WTC11 (cell line): ENCODE measurements around the gene RPE. TPM values are rescaled to one million over a fixed set of nuclear protein-coding genes. Genes with fewer than 3 reads are reported as not detected.

ENCODE experiments used
- ATAC-seq: fragments of 200-7000 bp; cut with Tn5 transposase; 2 replicates; pipeline ENCODE4 v1.10.0; 2021; ENCODE audit warnings: mild to moderate bottlenecking, moderate library complexity
- CTCF ChIA-PET: fragments of 300-600 bp; sonication (Branson Sonifier 250); formaldehyde crosslinking; loops from one replicate; lab custom pipeline; 2021; ENCODE audit warnings: antibody characterized with exemption; lab: Charles Lee
- POLR2A ChIA-PET: fragments of 350-600 bp; sonication (Branson Sonifier 250); formaldehyde crosslinking; loops from one replicate; lab custom pipeline; 2021; ENCODE audit warnings: antibody characterized with exemption; lab: Charles Lee
- DNase-seq: peaks from one replicate; pipeline ENCODE4 v3.0.0; 2021; ENCODE audit warnings: low spot score
- H3K27ac Mint-ChIP-seq: 2 replicates; pipeline ENCODE4 v1.8.0; 2021; ENCODE audit warnings: mixed read lengths
- H3K27me3 Mint-ChIP-seq: 2 replicates; pipeline ENCODE4 v1.8.0; 2021; ENCODE audit warnings: low read depth, mild to moderate bottlenecking, moderate library complexity, mixed read lengths
- H3K36me3 Mint-ChIP-seq: 2 replicates; pipeline ENCODE4 v1.8.0; 2021; ENCODE audit warnings: mixed read lengths
- H3K4me1 Mint-ChIP-seq: 2 replicates; pipeline ENCODE4 v1.8.0; 2022; ENCODE audit warnings: mixed read lengths
- H3K4me3 Mint-ChIP-seq: 2 replicates; pipeline ENCODE4 v1.8.0; 2021; ENCODE audit warnings: mild to moderate bottlenecking, moderate library complexity, mixed read lengths
- H3K9me3 Mint-ChIP-seq: 2 replicates; pipeline ENCODE4 v1.8.0; 2021; ENCODE audit warnings: mixed read lengths
- ERG ChIP-seq: fragments of 250-450 bp; sonication (Bioruptor Pico); IDR thresholded peaks from 2 replicates; pipeline ENCODE4 v1.8.0; 2021; ENCODE audit warnings: mild to moderate bottlenecking
- GRHL2 ChIP-seq: fragments of 250-450 bp; sonication (Bioruptor Pico); IDR thresholded peaks from 2 replicates; pipeline ENCODE4 v1.8.0; 2022; ENCODE audit warnings: mild to moderate bottlenecking, moderate library complexity; ENCODE audit not compliant: insufficient replicate concordance, severe bottlenecking
- IRF2 ChIP-seq: sonication (generic); formaldehyde crosslinking; IDR thresholded peaks from 2 replicates; pipeline ENCODE4 v1.8.0; 2022; ENCODE audit warnings: low read depth, missing genetic modification reagents, borderline replicate concordance
- KAT7 ChIP-seq: sonication (generic); formaldehyde crosslinking; IDR thresholded peaks from 2 replicates; pipeline ENCODE4 v1.8.1; 2023; ENCODE audit warnings: missing genetic modification reagents, mild to moderate bottlenecking, borderline replicate concordance
- MLX ChIP-seq: sonication (generic); formaldehyde crosslinking; IDR thresholded peaks from 2 replicates; pipeline ENCODE4 v1.8.1; 2023; ENCODE audit warnings: mild to moderate bottlenecking, missing genetic modification reagents, moderate library complexity
- NFATC4 ChIP-seq: fragments of 250-450 bp; sonication (Bioruptor Pico); IDR thresholded peaks from 2 replicates; pipeline ENCODE4 v1.9.0; 2021; ENCODE audit warnings: mild to moderate bottlenecking
- NR2C2 ChIP-seq: sonication (generic); formaldehyde crosslinking; IDR thresholded peaks from 2 replicates; pipeline ENCODE4 v1.8.0; 2022; ENCODE audit warnings: mild to moderate bottlenecking, missing genetic modification reagents
- NR3C1 ChIP-seq: sonication (generic); formaldehyde crosslinking; conservative IDR thresholded peaks from 2 replicates; pipeline ENCODE4 v1.8.1; 2023; ENCODE audit warnings: low read depth, mild to moderate bottlenecking, missing genetic modification reagents
- PREB ChIP-seq: sonication (generic); formaldehyde crosslinking; IDR thresholded peaks from 2 replicates; pipeline ENCODE4 v1.8.1; 2022; ENCODE audit warnings: mild to moderate bottlenecking, missing genetic modification reagents, moderate library complexity, borderline replicate concordance
- ZMAT4 ChIP-seq: fragments of 250-450 bp; sonication (Bioruptor Pico); IDR thresholded peaks from 2 replicates; pipeline ENCODE4 v1.9.0; 2021; ENCODE audit warnings: mild to moderate bottlenecking
- ZNF121 ChIP-seq: sonication (generic); formaldehyde crosslinking; IDR thresholded peaks from 2 replicates; pipeline ENCODE4 v1.8.0; 2023; ENCODE audit warnings: missing genetic modification reagents
- ZNF423 ChIP-seq: fragments of 250-450 bp; sonication (Bioruptor Pico); IDR thresholded peaks from 2 replicates; pipeline ENCODE4 v2.1.2; 2022; ENCODE audit warnings: mild to moderate bottlenecking, moderate library complexity
- ZSCAN18 ChIP-seq: fragments of 250-450 bp; sonication (Bioruptor Pico); IDR thresholded peaks from 2 replicates; pipeline ENCODE4 v2.1.2; 2022; ENCODE audit warnings: mild to moderate bottlenecking, moderate library complexity
- total RNA-seq: library from RNA; stranded (reverse); gene quantifications from 3 replicates; pipeline ENCODE4 v1.2.3, GENCODE V29; 2021
- TF ChIP-seq, protein P1 (sequence below): sonication (generic); formaldehyde crosslinking; IDR thresholded peaks from 2 replicates; pipeline ENCODE4 v1.8.1; 2022; ENCODE audit warnings: missing genetic modification reagents, borderline replicate concordance
- TF ChIP-seq, protein P2 (sequence below): sonication (generic); formaldehyde crosslinking; IDR thresholded peaks from 2 replicates; pipeline ENCODE4 v1.8.0; 2022; ENCODE audit warnings: mild to moderate bottlenecking, missing genetic modification reagents
- TF ChIP-seq, protein P3 (sequence below): sonication (generic); formaldehyde crosslinking; IDR thresholded peaks from 2 replicates; pipeline ENCODE4 v1.8.1; 2023; ENCODE audit warnings: mild to moderate bottlenecking, missing genetic modification reagents
- TF ChIP-seq, protein P4 (sequence below): sonication (generic); formaldehyde crosslinking; IDR thresholded peaks from 2 replicates; pipeline ENCODE4 v1.8.1; 2023; ENCODE audit warnings: mild to moderate bottlenecking, moderate library complexity, missing genetic modification reagents
- TF ChIP-seq, protein P5 (sequence below): sonication (generic); formaldehyde crosslinking; IDR thresholded peaks from 2 replicates; pipeline ENCODE4 v1.8.0; 2022; ENCODE audit warnings: mild to moderate bottlenecking, missing genetic modification reagents

RPE gene
- total RNA-seq, 1 experiment from 2014 or later, result 66.5 TPM

DNA sequence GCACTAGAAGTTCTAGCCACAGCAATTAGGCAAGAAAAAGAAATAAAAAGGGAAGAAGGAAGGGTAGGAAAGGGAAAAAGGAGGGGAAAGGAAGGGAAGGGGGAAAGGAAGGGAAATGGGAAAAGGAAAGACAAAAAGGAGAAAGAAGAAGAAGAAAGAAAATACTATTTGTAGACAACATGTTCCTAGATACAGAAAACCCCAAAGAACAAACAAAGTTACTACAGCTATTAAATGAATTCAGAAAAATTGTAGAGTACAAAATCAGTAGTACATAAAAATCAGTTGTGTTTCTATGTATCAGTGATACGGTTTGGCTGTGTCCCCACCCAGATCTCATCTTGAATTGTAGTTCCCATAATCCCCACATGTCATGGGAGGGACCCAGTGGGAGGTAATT lies 52.3 kb downstream of the RPE start:
- ATAC-seq (no peak), DNase-seq (no peak)
- Mint-ChIP-seq H3K36me3 (peaks cover 57% of the 10 kb centered on the region), H3K27ac (no peak overlapping the region), H3K9me3 (peaks cover 43% of the 10 kb centered on the region), H3K4me3 (no peak overlapping the region), H3K4me1 (peaks cover 6% of the 10 kb centered on the region; the same call in 1 of the 2 replicates), H3K27me3 (no peaks in the 10 kb centered on the region; the same call in 1 of the 2 replicates)
- ChIA-PET CTCF (interaction anchor here (0.6 kb wide), 1 partner anchor 40 kb away, joined by 3 read pairs; no protein-coding TSS in a partner anchor), POLR2A (no interaction called here)
- TF ChIP-seq KAT7 (CRISPR knock-in tag) (no peak), GRHL2 (CRISPR knock-in tag) (no peak), PREB (CRISPR knock-in tag) (no peak), ZNF121 (no peak), MLX (no peak)
- TF ChIP-seq, all 79 proteins: peak for 0

- Mint-ChIP-seq H3K36me3 (peaks cover 57% of the 10 kb centered on the region), H3K4me1 (peaks cover 6% of the 10 kb centered on the region; the same call in 1 of the 2 replicates), H3K27me3 (no peaks in the 10 kb centered on the region; the same call in 1 of the 2 replicates), H3K9me3 (peaks cover 43% of the 10 kb centered on the region), H3K4me3 (no peak overlapping the region), H3K27ac (no peak overlapping the region)
- ATAC-seq (no peak), DNase-seq (no peak)
- CTCF ChIA-PET, result no interaction called here
- TF ChIP-seq IRF2 (CRISPR knock-in tag) (no peak), NR3C1 (CRISPR knock-in tag) (no peak), ERG (no peak), ZNF423 (no peak), NFATC4 (CRISPR knock-in tag) (no peak), ZMAT4 (CRISPR knock-in tag) (no peak), ZNF121 (no peak)
- TF ChIP-seq, protein P1, sequence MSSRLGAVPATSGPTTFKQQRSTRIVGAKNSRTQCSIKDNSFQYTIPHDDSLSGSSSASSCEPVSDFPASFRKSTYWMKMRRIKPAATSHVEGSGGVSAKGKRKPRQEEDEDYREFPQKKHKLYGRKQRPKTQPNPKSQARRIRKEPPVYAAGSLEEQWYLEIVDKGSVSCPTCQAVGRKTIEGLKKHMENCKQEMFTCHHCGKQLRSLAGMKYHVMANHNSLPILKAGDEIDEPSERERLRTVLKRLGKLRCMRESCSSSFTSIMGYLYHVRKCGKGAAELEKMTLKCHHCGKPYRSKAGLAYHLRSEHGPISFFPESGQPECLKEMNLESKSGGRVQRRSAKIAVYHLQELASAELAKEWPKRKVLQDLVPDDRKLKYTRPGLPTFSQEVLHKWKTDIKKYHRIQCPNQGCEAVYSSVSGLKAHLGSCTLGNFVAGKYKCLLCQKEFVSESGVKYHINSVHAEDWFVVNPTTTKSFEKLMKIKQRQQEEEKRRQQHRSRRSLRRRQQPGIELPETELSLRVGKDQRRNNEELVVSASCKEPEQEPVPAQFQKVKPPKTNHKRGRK (CRISPR knock-in tag), result no peak
- TF ChIP-seq, protein P2, sequence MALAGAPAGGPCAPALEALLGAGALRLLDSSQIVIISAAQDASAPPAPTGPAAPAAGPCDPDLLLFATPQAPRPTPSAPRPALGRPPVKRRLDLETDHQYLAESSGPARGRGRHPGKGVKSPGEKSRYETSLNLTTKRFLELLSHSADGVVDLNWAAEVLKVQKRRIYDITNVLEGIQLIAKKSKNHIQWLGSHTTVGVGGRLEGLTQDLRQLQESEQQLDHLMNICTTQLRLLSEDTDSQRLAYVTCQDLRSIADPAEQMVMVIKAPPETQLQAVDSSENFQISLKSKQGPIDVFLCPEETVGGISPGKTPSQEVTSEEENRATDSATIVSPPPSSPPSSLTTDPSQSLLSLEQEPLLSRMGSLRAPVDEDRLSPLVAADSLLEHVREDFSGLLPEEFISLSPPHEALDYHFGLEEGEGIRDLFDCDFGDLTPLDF, result no peak
- POLR2A ChIA-PET, result no interaction called here
Measured at GRCh38 chr2:210055825-210056224, 53.4 kb downstream of the RPE start.

DNA sequence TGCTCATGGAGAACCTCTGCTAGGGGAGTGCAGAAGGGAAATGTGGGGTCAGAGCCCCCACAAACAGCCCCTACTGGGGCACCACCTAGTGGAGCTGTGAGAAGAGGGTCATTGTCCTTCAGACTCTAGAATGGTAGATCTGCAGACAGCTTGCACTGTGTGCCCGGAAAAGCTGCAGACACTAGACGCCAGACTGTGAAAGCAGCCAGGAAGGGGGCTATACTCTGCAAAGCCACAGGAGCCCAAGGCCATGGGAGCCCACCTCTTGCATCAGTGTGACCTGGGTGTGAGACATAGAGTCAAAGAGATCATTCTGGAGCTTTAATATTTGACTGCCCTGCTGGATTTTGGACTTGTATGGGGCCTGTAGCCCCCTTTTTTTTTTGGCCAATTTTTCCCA lies 60.9 kb downstream of the RPE start:
- ChIA-PET POLR2A (no interaction called here), CTCF (interaction anchor here (1.0 kb wide), 1 partner anchor 12 kb away, joined by 4 read pairs; no protein-coding TSS in a partner anchor)
- TF ChIP-seq NR2C2 (no peak), ZSCAN18 (no peak)
- TF ChIP-seq, protein P3, sequence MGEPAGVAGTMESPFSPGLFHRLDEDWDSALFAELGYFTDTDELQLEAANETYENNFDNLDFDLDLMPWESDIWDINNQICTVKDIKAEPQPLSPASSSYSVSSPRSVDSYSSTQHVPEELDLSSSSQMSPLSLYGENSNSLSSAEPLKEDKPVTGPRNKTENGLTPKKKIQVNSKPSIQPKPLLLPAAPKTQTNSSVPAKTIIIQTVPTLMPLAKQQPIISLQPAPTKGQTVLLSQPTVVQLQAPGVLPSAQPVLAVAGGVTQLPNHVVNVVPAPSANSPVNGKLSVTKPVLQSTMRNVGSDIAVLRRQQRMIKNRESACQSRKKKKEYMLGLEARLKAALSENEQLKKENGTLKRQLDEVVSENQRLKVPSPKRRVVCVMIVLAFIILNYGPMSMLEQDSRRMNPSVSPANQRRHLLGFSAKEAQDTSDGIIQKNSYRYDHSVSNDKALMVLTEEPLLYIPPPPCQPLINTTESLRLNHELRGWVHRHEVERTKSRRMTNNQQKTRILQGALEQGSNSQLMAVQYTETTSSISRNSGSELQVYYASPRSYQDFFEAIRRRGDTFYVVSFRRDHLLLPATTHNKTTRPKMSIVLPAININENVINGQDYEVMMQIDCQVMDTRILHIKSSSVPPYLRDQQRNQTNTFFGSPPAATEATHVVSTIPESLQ (CRISPR knock-in tag), result no peak
- TF ChIP-seq, protein P4, sequence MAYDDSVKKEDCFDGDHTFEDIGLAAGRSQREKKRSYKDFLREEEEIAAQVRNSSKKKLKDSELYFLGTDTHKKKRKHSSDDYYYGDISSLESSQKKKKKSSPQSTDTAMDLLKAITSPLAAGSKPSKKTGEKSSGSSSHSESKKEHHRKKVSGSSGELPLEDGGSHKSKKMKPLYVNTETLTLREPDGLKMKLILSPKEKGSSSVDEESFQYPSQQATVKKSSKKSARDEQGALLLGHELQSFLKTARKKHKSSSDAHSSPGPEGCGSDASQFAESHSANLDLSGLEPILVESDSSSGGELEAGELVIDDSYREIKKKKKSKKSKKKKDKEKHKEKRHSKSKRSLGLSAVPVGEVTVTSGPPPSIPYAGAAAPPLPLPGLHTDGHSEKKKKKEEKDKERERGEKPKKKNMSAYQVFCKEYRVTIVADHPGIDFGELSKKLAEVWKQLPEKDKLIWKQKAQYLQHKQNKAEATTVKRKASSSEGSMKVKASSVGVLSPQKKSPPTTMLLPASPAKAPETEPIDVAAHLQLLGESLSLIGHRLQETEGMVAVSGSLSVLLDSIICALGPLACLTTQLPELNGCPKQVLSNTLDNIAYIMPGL, result no peak
- TF ChIP-seq, protein P5, sequence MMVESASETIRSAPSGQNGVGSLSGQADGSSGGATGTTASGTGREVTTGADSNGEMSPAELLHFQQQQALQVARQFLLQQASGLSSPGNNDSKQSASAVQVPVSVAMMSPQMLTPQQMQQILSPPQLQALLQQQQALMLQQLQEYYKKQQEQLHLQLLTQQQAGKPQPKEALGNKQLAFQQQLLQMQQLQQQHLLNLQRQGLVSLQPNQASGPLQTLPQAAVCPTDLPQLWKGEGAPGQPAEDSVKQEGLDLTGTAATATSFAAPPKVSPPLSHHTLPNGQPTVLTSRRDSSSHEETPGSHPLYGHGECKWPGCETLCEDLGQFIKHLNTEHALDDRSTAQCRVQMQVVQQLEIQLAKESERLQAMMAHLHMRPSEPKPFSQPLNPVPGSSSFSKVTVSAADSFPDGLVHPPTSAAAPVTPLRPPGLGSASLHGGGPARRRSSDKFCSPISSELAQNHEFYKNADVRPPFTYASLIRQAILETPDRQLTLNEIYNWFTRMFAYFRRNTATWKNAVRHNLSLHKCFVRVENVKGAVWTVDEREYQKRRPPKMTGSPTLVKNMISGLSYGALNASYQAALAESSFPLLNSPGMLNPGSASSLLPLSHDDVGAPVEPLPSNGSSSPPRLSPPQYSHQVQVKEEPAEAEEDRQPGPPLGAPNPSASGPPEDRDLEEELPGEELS (CRISPR knock-in tag), result no peak

More for the DNA sequence above, 60.9 kb downstream of the RPE start:
- DNase-seq (no peak), ATAC-seq (no peak)
- Mint-ChIP-seq H3K27ac (no peak overlapping the region), H3K4me1 (no peaks in the 10 kb centered on the region), H3K27me3 (no peaks in the 10 kb centered on the region), H3K36me3 (peaks cover 12% of the 10 kb centered on the region), H3K9me3 (peaks cover 6% of the 10 kb centered on the region; the same call in 1 of the 2 replicates), H3K4me3 (no peak overlapping the region)
